Skin of body (tissue), 2 donors: Measurements from ENCODE around the gene ZNF248. TPM values are rescaled to one million over a fixed set of nuclear protein-coding genes. Genes with fewer than 3 reads are reported as not detected.
"Not testable (repeated sequence)": the region's sequence is repeated elsewhere in the genome, so short reads cannot be mapped to it uniquely, and the experiment has no call there.

ENCODE experiments used
- DNase-seq: peaks from one replicate; lab custom pipeline; 2025; lab: John Stamatoyannopoulos, UW
- total RNA-seq: library from RNA; depleted of rRNA; stranded (reverse); fragments of >200 nt; gene quantifications from one replicate; pipeline ENCODE4 v1.2.3, GENCODE V29; 2014

The ZNF248 gene
- total RNA-seq, 1 donor from 2014 or later: 17.9 TPM

GRCh38 chr10:37747081-37747480, 110.3 kb downstream of the ZNF248 start:
- no peak for DNase-seq

DNA sequence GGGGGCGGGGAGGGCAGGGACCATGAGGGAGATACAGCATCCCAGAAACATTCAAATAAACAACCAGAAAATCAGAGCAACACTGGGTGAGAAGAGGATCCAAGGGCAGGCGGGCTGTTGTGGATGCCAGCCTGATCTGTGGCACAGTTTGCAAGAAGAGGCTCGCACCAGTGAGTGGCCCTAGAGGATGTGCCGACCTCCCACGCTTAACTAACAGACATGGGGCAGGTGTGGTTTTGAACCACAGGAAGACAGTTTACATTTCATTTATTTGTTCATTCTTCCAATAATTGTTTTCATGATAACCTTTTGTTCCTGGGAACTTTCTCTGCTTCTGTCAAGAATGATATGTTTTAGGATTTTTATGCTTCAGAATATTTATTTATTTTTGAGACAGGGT, 115.6 kb downstream of the ZNF248 start:
- no peak for DNase-seq

DNA sequence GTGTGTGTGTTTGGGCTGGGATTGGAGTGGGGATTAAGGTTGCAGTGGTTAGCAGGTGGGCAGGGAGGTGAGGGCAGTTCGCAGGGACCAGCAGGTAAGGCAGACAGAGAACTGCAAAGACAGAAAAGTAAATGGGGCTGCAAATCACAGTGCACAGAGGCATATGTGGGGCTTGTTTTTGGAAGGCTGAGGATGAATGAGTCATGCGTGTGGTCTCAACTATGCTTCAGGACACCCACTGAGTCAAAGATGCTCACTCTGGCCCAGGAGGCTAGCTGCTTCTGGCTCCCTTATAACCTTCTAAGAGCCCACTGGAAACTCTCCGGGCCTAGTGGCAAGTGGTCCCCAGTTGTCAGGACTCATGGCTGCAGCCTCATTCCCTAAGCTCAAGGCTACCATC, 118.2 kb downstream of the ZNF248 start:
- no peak for DNase-seq

DNA sequence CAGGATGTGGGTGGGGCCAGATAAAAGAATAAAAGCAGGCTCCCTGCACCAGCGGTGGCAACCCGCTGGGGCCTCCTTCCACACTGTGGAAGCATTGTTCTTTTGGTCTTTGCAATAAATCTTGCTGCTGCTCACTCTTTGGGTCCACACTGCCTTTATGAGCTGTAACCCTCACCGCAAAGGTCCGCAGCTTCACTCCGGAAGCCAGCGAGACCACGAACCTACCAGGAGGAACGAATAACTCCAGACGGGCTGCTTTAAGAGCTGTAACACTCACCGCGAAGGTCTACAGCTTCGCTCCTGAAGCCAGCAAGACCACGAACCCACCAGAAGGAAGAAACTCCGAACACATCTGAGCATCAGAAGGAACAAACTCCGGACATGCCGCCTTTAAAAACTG, 119.2 kb downstream of the ZNF248 start:
- DNase-seq: not testable (repeated sequence)

GRCh38 chr10:37737336-37737735, 120.1 kb downstream of the ZNF248 start:
- no peak for DNase-seq

- no peak for DNase-seq
These were observed 121.3 kb downstream of the ZNF248 start for GRCh38 chr10:37736120-37736519.

GRCh38 chr10:37734971-37735370, 122.4 kb downstream of the ZNF248 start:
- no peak for DNase-seq

Other genes with a start within 250 kb of the ZNF248 start
- gene ZNF25, start 119.0 kb upstream of the ZNF248 start, total RNA-seq: 17.7 TPM
- 26.4 TPM for gene ZNF33A, start 153.1 kb upstream of the ZNF248 start, total RNA-seq
- 17.0 TPM for gene ZNF37A, start 236.7 kb upstream of the ZNF248 start, total RNA-seq